H1 (cell line): ENCODE data around the gene COG7. TPM values are rescaled to one million over a fixed set of nuclear protein-coding genes. Genes with fewer than 3 reads are reported as not detected.

ENCODE experiments used
- CTCF ChIA-PET: fragments of 300-600 bp; sonication (Branson Sonifier 250); formaldehyde crosslinking; loops from one replicate; lab custom pipeline; 2021; ENCODE audit not compliant: partially characterized antibody; lab: Charles Lee
- POLR2A ChIA-PET: fragments of 300-600 bp; sonication (Branson Sonifier 250); formaldehyde crosslinking; loops from one replicate; lab custom pipeline; 2021; ENCODE audit warnings: inconsistent platforms; ENCODE audit not compliant: partially characterized antibody; lab: Charles Lee
- DNase-seq, 2 experiments: peaks; one replicate each; pipeline versions ENCODE4 v3.0.0 to v3.0.0-alpha.2; 2010 to 2022; ENCODE audit warnings: low spot score in 2 of 2, low read depth in 1 of 2, mixed read lengths in 1 of 2
- FAIRE-seq: peaks from 2 replicates; lab custom pipeline; 2011; peaks lifted over from hg19 to GRCh38; lab: Jason Lieb, UNC
- H2AFZ ChIP-seq: 2 replicates; pipeline ENCODE4 v1.8.1; 2012; ENCODE audit warnings: low read length, inconsistent platforms
- H2AK5ac ChIP-seq: 2 replicates; pipeline ENCODE4 v1.6.1; 2013; ENCODE audit warnings: low read depth, low read length
- H2BK120ac ChIP-seq: replicated peaks from 2 replicates; pipeline ENCODE3; 2013; ENCODE audit warnings: low read depth, low read length, inconsistent platforms
- H2BK12ac ChIP-seq: 2 replicates; pipeline ENCODE4 v1.6.1; 2013; ENCODE audit warnings: low read depth, low read length
- H2BK15ac ChIP-seq: 2 replicates; pipeline ENCODE4 v1.6.1; 2013; ENCODE audit warnings: low read length
- H2BK20ac ChIP-seq: 2 replicates; pipeline ENCODE4 v1.6.1; 2013; ENCODE audit warnings: low read length
- H2BK5ac ChIP-seq: 2 replicates; pipeline ENCODE4 v1.6.1; 2013; ENCODE audit warnings: low read depth, low read length
- H3K14ac ChIP-seq: 2 replicates; pipeline ENCODE4 v1.6.1; 2013; ENCODE audit warnings: inconsistent platforms; ENCODE audit not compliant: insufficient read length
- H3K18ac ChIP-seq: 2 replicates; pipeline ENCODE4 v1.6.1; 2013; ENCODE audit warnings: low read length; ENCODE audit errors: extremely low read depth
- H3K23ac ChIP-seq: 2 replicates; pipeline ENCODE4 v1.6.1; 2013; ENCODE audit warnings: inconsistent platforms; ENCODE audit not compliant: insufficient read length
- H3K23me2 ChIP-seq: 2 replicates; pipeline ENCODE4 v1.6.1; 2013; ENCODE audit warnings: low read depth, low read length
- H3K27ac ChIP-seq: 2 replicates; pipeline ENCODE4 v1.6.1; 2011; ENCODE audit warnings: low read depth, low read length, inconsistent platforms
- H3K27me3 ChIP-seq, 4 experiments: replicated peaks in 1 of 4; 1 replicate in 1 of 4; 2 replicates in 3 of 4; pipeline versions ENCODE4 v1.6.1 to v1.8.1; 2011 to 2013; ENCODE audit warnings: low read length in 3 of 4, mild to moderate bottlenecking in 3 of 4, inconsistent platforms in 2 of 4, mixed read lengths in 2 of 4, moderate library complexity in 1 of 4; ENCODE audit not compliant: control insufficient read depth in 3 of 4, insufficient read depth in 3 of 4; ENCODE audit errors: extremely low read depth in 1 of 4
- H3K36me3 ChIP-seq, 4 experiments: 2 replicates each; pipeline versions ENCODE4 v1.6.1 to v1.8.1; 2011 to 2013; ENCODE audit warnings: mild to moderate bottlenecking in 4 of 4, low read length in 3 of 4, moderate library complexity in 2 of 4, control low read depth in 1 of 4, inconsistent platforms in 1 of 4; ENCODE audit not compliant: insufficient read depth in 4 of 4, control insufficient read depth in 2 of 4
- H3K4ac ChIP-seq: replicated peaks from 2 replicates; pipeline ENCODE3; 2013; ENCODE audit warnings: low read length, low read depth, mixed read lengths, inconsistent platforms; ENCODE audit not compliant: insufficient read length
- H3K4me1 ChIP-seq, 4 experiments: replicated peaks in 1 of 4; 1 replicate in 1 of 4; 2 replicates in 3 of 4; pipeline versions ENCODE4 v1.6.1 to v1.8.1; 2011 to 2013; ENCODE audit warnings: low read length in 3 of 4, inconsistent platforms in 2 of 4, mixed read lengths in 1 of 4; ENCODE audit not compliant: insufficient read depth in 4 of 4, control insufficient read depth in 3 of 4
- H3K4me2 ChIP-seq, 2 experiments: 2 replicates each; pipeline versions ENCODE4 v1.6.1 to v1.8.1; 2011 to 2013; ENCODE audit warnings: low read depth in 2 of 2, low read length in 2 of 2, control low read depth in 1 of 2, inconsistent platforms in 1 of 2, mild to moderate bottlenecking in 1 of 2; ENCODE audit not compliant: insufficient read depth in 1 of 2
- H3K4me3 ChIP-seq, 4 experiments: fragments of 200-600, 300-600 bp in 1 of 4; sonication (generic), shearing (Covaris generic), sonication (Bioruptor Twin) in 1 of 4; 2 replicates each; pipeline versions ENCODE4 v1.5.1 to v1.8.1; 2011 to 2016; ENCODE audit warnings: low read length in 4 of 4, low read depth in 3 of 4, control low read depth in 2 of 4, inconsistent platforms in 2 of 4, mild to moderate bottlenecking in 2 of 4, mixed read lengths in 1 of 4, moderate library complexity in 1 of 4; ENCODE audit not compliant: insufficient read depth in 2 of 4; ENCODE audit errors: extremely low read depth in 1 of 4
- H3K56ac ChIP-seq: replicated peaks from 2 replicates; pipeline ENCODE3; 2013; ENCODE audit warnings: low read depth, mild to moderate bottlenecking, mixed read lengths, low read length, inconsistent platforms; ENCODE audit not compliant: insufficient read length
- H3K79me1 ChIP-seq: 2 replicates; pipeline ENCODE4 v1.6.1; 2013; ENCODE audit warnings: low read depth, low read length, control low read depth
- H3K79me2 ChIP-seq, 2 experiments: 2 replicates each; pipeline versions ENCODE4 v1.6.1 to v1.8.1; 2012 to 2013; ENCODE audit warnings: low read length in 2 of 2, mild to moderate bottlenecking in 2 of 2, inconsistent platforms in 1 of 2; ENCODE audit not compliant: insufficient read depth in 2 of 2, control insufficient read depth in 1 of 2
- H3K9ac ChIP-seq, 4 experiments: replicated peaks in 1 of 4; 1 replicate in 1 of 4; 2 replicates in 3 of 4; pipeline versions ENCODE4 v1.6.1 to v1.8.1; 2011 to 2013; ENCODE audit warnings: low read depth in 3 of 4, low read length in 3 of 4, control low read depth in 2 of 4, mild to moderate bottlenecking in 2 of 4, moderate library complexity in 2 of 4, inconsistent platforms in 1 of 4; ENCODE audit errors: extremely low read depth in 1 of 4
- H3K9me3 ChIP-seq, 2 experiments: 2 replicates each; pipeline versions ENCODE4 v1.6.1 to v1.8.1; 2012 to 2013; ENCODE audit warnings: mild to moderate bottlenecking in 2 of 2, moderate library complexity in 2 of 2, control low read depth in 1 of 2, inconsistent platforms in 1 of 2, low read depth in 1 of 2, low read length in 1 of 2, mixed read lengths in 1 of 2; ENCODE audit not compliant: insufficient read depth in 2 of 2
- H4K20me1 ChIP-seq, 2 experiments: replicated peaks in 1 of 2; 2 replicates each; pipeline versions ENCODE3 to v1.8.1; 2011 to 2013; ENCODE audit warnings: inconsistent platforms in 2 of 2, low read length in 2 of 2, mild to moderate bottlenecking in 1 of 2; ENCODE audit not compliant: insufficient read depth in 2 of 2, control insufficient read depth in 1 of 2
- H4K5ac ChIP-seq: 2 replicates; pipeline ENCODE4 v1.6.1; 2013; ENCODE audit warnings: low read length, low read depth, mixed read lengths, inconsistent platforms; ENCODE audit not compliant: insufficient read length
- H4K8ac ChIP-seq: 2 replicates; pipeline ENCODE4 v1.8.0; 2013; ENCODE audit warnings: mild to moderate bottlenecking, moderate library complexity, low read length, inconsistent platforms; ENCODE audit not compliant: insufficient read depth; ENCODE audit errors: extremely low read depth
- H4K91ac ChIP-seq: replicated peaks from 2 replicates; pipeline ENCODE3; 2013; ENCODE audit warnings: low read length, mixed read lengths, inconsistent platforms; ENCODE audit not compliant: insufficient read length
- WGBS, 2 experiments: shearing (Covaris generic) in 1 of 2; methylation state at CpG; one replicate each; pipeline versions ENCODE4 v1.1.6 to v1.1.7; 2013 to 2015; ENCODE audit warnings: low lambda C conversion rate in 2 of 2, mixed read lengths in 2 of 2, inconsistent platforms in 1 of 2, low coverage in 1 of 2, missing lambda C conversion rate in 1 of 2; ENCODE audit not compliant: insufficient replicate concordance in 2 of 2, insufficient coverage in 1 of 2, insufficient read length in 1 of 2; ENCODE audit errors: extremely low coverage in 1 of 2, missing lambda C conversion rate in 1 of 2; 5-methylcytosine and 5-hydroxymethylcytosine counted together
- polyA plus RNA-seq, 7 experiments: library from polyadenylated mRNA; depleted of rRNA in 3 of 7; stranded (reverse) in 5 of 7; unstranded in 2 of 7; fragments of >200 nt in 5 of 7; fragments of 200-250 nt in 2 of 7; gene quantifications; 1 replicate in 5 of 7; 2 replicates in 1 of 7; 4 replicates in 1 of 7; pipeline versions ENCODE4 v1.2.1 to v1.2.3, GENCODE V29; 2011 to 2013; ENCODE audit warnings: missing spikeins in 2 of 7, mixed read lengths in 2 of 7
- total RNA-seq: library from RNA; stranded (reverse); fragmentation: NEBNext Ultra II Directional; extraction: Animal tissue kit (Norgen Biotek cat#: 25700); gene quantifications from 2 replicates; pipeline ENCODE4 v1.2.1, GENCODE V29; 2021

COG7 gene
- total and polyA plus RNA-seq, 2 of the 8 experiments (the other 6 are each of a cell fraction or from before 2014, with no cell fraction given): 17.2 to 40.4 TPM

GRCh38 chr16:23423496-23424049, 29.4 kb downstream of the COG7 start:
- no peak overlapping the region for H3K4me2 ChIP-seq
- H3K4me1 ChIP-seq: peaks cover 0 to 2% (median 0%) of the 10 kb centered on the region in 4 experiments; a peak in 1 of 7 replicates
- no peak overlapping the region for H3K14ac ChIP-seq
- H3K79me1 ChIP-seq: no peaks in the 10 kb centered on the region
- no peaks in the 10 kb centered on the region; a peak in 2 of 8 replicates for H3K36me3 ChIP-seq
- no peaks in the 10 kb centered on the region for H3K27me3 ChIP-seq
- H2BK20ac ChIP-seq: no peak overlapping the region
- H3K4ac ChIP-seq: no peak overlapping the region
- H2AFZ ChIP-seq: no peak overlapping the region
- H3K9ac ChIP-seq: no peak overlapping the region
- H2AK5ac ChIP-seq: no peak overlapping the region
- H3K9me3 ChIP-seq: no peaks in the 10 kb centered on the region
- H4K20me1 ChIP-seq: peaks cover 0 to under 1% of the 10 kb centered on the region in 2 experiments
- no peaks in the 10 kb centered on the region for H3K23me2 ChIP-seq
- no peak overlapping the region for H2BK15ac ChIP-seq
- DNase-seq: no peak
- no peak overlapping the region for H4K5ac ChIP-seq
- H3K4me3 ChIP-seq: no peak overlapping the region
- ChIA-PET POLR2A (interaction anchor here (0.9 to 1.1 kb wide), 2 partner anchors 14 to 52 kb away, joined by 3 read pairs; no protein-coding TSS in a partner anchor), CTCF (interaction anchor here (0.5 to 3.8 kb wide), 8 partner anchors 11 to 127 kb away, joined by 3 to 49 read pairs (median 3); no protein-coding TSS in a partner anchor)
- no peak overlapping the region for H4K91ac ChIP-seq
- H2BK5ac ChIP-seq: no peak overlapping the region
- no peaks in the 10 kb centered on the region for H3K79me2 ChIP-seq
- FAIRE-seq: no peak
- no peak overlapping the region for H3K56ac ChIP-seq
- no peak overlapping the region for H3K18ac ChIP-seq
- H3K27ac ChIP-seq: no peak overlapping the region
- H2BK12ac ChIP-seq: no peak overlapping the region
- no peak overlapping the region for H2BK120ac ChIP-seq
- no peak overlapping the region for H3K23ac ChIP-seq
- 89% methylated on average over 11 of the region's 11 CpGs; no CpG with 5 or more reads in 1 of the 2 experiments for WGBS, 2 experiments
- no peak overlapping the region for H4K8ac ChIP-seq
